Peyer's patch (tissue), 4 donors: Measurements from ENCODE around the gene SRCIN1.

Source experiments
- CTCF ChIP-seq, 6 experiments: fragments of 450-650 bp in 4 of 6; fragments of 200-600 bp in 2 of 6; sonication (generic) in 1 of 6; IDR thresholded peaks; one replicate each; pipeline ENCODE4 v1.5.1; 2017 to 2019; ENCODE audit warnings: antibody characterized with exemption in 6 of 6, mild to moderate bottlenecking in 3 of 6, moderate library complexity in 1 of 6
- POLR2A ChIP-seq, 2 donors: fragments of 450-650 bp; IDR thresholded peaks; one replicate each; pipeline ENCODE4 v1.5.1; 2017; ENCODE audit warnings: antibody characterized with exemption in 2 of 2, mild to moderate bottlenecking in 2 of 2, moderate library complexity in 2 of 2

- TF ChIP-seq CTCF (IDR thresholded peaks at IDR 0.05) = no peak
- no peak for TF ChIP-seq POLR2A (IDR thresholded peaks at IDR 0.05)
Measured at GRCh38 chr17:38569701-38570512, 35.8 kb downstream of the SRCIN1 start.
